M059J (cell line): ENCODE results near the gene GARIN5B. TPM values are rescaled to one million over a fixed set of nuclear protein-coding genes. Genes with fewer than 3 reads are reported as not detected.

Experiments
- DNase-seq: peaks from one replicate; pipeline ENCODE4 v3.0.0-alpha.2; 2012; ENCODE audit warnings: low read depth
- total RNA-seq: library from RNA; depleted of rRNA; stranded (reverse); fragments of >200 nt; shearing (Covaris generic); gene quantifications from 2 replicates; pipeline ENCODE4 v1.2.3, GENCODE V29; 2014

GARIN5B gene
- total RNA-seq, 1 experiment from 2014 or later: not detected

DNA sequence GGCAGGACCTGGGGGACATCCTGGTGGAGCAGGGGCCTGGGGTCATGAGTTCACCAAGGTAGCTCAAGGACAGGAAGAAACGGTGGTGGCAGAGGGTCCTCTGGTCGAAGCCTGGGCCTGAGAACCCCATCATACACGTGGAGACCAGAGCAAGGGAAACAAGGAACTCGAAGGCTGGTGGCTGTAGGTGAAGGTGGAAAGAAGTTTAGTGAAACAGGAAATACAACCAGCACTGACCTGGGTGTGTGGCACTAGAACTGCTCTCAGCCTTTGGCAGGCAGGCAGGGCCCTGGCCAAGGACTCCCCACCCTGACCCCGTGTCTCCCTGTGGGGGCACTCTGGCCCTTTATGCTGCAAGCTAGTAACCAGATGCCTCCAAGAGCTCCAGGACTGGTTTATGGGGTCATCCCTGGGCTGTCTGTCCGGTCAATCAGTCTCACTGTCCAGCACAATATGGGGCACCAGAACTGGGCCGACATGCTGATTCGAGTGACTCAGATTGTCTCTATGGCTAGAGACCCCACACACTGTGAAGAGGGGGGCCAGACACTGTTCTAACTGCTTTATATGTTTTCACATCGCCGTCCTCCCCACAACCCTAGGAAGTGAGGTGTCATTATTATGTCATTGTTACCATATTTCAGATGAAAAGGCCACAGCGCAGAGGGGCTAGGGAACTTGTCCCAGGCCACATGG is 12.3 kb downstream of the GARIN5B start:
- no peak for DNase-seq

DNA sequence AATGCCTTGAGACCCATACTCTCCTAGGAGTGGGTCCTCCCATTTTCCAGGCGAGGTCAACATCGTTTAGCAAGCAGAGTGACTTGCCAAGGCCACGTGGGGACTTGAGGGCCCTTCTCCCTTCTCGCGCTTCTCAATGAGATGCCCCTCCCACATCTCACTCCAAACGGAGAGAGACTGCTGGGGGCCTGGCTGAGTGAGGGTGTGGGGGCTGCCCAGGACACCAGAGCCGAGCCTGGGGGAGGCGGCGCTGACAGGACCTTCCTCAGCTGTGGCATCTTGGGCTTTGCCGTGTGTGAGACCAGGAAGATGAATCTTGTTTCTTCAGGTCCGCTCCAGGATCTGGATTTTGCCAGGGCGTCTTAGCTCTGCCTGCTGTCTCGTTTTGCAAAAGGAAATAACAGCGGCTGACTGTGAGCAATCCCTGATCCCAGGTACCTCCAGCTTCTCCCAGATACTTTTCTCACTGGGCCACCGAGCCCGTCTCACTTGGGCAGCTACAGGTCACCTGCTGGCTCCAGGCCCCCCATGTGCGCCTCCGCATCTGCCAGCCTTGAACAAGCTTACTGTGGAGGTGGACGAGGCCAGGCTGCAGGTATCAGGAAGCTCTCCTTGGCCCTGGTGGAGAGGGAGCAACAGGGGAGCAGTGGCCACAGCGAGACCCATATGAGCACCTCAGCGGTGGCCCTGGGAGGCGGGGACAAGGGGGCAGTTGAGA is 14.6 kb downstream of the GARIN5B start:
- DNase-seq: no peak

DNA sequence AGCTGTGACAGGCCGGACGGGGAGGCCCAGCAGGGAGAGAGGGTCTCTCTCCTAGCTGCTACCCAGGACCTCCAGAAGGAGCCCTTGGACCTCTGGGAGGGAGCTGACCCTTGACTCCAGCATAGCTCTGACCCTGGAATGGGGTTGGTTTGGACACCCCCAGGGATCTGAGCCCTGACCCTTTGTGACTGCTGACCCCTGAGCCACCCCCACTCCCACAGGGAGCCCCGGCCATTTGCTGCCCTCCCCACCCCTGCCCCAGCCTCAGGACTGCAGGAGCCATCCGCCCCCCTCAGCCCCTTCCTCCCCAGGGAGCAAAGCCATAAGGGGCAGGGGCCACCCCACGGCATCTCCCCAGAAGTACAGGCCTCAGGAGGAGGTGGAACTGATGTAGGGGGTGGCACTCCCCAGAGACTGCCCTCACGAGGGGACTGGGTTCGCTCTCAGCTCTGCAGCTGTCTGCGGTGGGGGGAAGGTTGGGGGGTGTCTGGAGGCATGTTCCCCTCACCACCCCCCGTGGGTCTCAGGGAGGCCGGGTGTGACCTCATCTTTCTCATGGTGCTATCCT is 15.5 kb downstream of the GARIN5B start:
- DNase-seq: no peak

DNA sequence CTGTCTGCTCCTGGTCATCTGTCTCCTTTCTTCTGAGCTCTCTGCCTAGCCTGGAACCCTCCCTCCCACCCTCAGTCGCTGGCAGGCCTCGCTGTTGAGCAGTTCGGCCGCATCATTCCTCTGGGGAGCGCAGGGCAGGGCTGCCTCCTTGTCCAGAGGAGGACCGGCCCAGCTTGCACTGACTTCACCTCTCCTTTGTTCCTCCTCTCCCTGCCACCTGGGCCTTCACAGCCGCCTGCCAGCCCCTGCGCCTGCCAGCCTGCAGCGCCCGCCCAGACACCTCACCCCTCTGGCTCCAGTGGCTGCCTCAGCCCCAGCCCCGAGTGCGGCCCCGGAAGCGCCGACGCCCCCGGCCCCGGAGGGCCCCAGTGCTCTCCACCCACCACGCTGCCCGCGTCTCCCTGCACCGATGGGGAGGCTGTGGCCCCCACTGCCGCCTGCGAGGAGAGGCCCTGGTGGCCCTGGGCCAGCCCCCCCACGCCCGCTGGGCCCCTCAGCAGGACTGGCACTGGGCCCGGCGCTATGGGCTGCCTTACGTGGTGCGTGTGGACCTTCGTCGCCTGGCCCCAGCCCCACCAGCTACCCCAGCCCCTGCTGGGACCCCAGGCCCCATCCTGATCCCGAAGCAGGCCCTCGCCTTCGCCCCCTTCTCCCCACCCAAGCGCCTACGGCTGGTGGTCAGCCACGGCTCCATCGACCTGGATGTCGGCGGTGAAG is 16.2 kb downstream of the GARIN5B start:
- DNase-seq: no peak

DNA sequence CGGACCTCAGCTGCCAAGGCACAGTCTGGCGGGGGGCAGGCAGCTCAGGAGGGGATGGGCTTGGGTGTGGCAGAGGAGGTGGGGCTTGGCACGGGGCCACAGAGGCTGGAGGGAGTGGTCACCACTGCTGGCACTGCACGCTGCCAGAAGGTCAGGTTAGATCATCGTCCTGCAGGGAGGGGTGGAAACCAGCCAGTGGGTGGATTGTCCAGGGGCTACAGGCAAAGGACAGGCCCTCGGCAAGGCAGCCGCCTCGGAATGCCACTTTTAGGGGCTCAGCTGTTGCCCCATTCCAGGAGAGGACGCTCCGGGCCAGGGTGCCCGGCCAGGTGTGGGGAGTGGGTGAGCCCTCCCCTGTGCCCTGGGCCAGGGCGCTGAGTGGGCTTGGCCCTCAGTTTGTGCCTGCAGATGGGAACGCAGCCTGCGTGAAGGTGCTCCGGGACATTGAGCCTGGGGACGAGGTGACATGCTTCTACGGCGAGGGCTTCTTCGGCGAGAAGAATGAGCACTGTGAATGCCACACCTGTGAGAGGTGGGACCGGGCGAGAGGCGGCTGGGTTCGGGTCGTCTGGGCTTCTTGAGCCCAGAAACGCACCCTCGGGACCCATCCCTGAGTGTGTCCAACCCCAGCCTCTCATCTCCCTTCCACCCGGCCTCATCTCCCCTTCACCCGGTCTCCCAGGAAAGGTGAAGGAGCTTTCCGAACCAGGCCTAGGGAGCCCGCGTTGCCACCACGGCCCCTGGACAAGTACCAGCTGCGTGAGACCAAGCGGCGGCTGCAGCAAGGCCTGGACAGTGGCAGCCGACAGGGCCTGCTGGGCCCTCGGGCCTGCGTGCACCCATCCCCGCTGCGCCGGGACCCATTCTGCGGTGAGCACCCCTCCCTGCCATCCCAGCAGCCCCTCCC is 17.0 kb downstream of the GARIN5B start:
- no peak for DNase-seq

DNA sequence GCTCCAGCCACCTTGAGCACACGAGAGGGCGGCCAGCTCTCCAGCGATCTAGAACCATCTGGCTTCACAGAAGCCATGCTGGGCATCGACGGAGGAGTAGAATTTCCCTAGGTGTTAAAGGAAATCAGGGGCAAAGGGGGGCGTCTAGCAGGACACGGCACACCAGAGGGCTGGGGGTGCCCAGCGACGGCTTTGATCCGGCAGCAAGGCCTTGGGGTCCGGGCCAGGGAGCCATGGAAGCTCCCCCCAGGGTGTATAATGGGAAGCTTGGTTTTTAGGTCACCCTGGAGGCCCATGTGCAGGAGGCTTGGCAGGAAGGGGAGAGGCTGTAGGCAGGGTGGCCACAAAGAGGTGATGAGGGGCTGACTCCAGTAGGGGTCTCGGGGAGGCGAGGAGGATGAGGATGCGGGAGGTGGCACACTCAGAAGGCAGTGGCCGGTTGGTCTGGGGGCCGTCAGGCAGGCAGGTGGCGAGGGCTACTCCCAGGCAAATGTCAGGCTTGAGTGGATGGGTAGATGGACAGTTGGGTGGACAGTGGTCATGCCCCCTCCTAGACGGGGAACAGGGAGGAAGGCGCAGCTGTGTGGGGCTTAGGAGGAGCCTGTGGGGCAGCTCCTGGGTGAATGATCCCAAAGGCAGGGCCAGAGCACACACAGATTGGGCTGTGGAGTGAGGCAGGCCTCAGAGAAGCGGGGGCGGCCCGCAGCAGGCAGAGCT is 17.8 kb downstream of the GARIN5B start:
- no peak for DNase-seq

DNA sequence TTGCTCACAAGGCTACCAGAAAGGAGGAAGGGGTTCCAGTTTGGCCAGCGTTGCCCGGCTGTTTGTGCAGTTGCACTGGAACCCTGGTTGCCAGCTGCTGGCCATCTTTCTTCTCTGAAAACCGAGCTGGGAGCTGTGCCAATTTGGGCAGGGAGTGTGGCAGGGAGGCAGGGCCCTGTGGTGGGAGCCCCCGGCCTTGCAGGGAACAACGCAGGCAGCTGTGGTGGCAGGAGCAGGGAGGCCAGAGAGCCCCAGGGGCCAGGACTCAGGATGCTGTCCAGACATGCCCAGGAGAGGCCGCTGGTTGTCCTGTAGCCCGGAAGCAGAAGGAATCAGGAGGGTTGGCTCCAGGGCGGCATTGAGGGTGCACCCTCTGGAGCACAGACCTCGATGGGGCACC is 18.6 kb downstream of the GARIN5B start:
- peak; percentile 45 for DNase-seq

DNA sequence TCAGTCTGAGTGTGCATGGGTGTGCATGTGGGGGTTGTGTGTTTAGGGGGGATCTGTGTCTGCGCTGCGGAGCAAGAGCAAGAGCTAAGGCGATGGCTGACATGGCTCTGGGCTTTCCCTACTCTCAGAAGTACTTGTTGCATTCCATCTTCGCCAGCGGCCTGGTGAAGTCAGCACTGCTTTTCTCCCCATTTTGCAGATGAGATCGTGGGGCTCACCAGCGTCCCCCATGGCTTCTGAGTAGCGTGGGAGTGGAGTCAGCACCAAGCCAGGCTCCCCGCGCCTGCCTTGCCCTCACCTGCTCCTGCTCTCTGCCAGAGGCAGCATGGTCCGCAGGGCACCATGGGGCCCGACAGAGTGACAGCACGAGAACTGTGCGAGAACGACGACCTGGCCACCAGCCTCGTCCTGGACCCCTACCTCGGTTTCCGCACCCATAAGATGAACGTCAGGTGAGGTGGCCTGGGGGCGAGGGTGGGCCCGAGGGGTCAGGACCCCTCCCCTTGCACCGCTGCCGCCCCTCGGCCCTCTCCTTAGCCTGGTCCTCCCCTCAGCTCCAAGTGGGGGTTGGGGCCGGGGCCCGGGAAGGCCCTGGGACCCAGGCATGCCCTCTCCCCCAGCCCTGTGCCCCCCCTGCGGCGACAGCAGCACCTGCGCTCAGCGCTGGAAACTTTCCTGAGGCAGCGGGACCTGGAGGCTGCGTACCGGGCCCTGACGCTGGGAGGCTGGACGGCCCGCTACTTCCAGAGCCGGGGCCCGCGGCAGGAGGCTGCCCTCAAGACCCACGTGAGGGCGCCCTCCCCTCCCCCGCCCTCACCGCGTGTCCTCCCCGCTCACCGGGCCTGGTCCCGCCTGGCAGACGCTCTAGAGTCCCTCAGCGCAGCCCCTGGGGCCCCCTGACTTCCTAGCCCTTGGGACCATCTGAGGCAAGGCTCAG is 21.2 kb downstream of the GARIN5B start:
- DNase-seq: no peak

DNA sequence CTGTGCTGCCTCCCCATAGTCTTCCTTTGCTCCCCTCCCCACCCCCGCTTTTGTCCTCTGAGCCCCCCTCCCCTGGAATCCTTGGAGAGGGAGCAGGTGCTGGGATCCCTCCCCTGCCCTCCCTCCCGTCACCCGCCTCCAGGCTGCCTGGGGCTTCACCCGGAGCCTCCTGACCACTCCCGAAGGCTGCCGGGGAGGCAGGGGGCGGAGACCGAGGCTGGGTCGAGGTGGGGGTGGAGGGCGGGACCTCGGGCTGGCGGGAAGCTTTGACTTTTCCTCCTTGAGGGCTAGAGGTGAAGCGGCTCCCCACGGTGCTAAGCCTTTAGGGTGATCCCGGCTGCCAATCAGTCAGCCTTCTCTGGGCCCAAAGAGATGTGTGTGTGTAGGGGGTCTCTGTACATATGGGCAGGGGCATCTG is 21.9 kb downstream of the GARIN5B start:
- peak; percentile 55 for DNase-seq

DNA sequence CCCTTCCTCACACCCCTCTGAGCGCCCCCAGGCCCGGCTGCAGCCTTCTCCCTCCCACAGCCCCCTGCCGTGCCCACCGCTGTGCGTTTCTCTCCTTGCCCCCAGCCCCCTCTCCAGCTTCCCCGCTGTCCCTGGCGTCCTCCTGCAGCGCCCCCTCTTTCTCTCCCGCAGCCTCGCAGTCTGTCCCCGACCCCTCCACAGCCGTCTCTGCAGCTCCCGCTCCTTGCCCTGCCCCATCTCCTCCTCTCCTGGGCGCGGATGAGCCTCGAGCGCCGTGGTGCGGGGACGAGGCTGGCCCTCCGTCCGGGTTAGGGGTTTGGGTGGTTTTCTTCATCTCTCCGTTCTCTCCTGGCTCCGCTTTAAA is 22.3 kb downstream of the GARIN5B start:
- no peak for DNase-seq

DNA sequence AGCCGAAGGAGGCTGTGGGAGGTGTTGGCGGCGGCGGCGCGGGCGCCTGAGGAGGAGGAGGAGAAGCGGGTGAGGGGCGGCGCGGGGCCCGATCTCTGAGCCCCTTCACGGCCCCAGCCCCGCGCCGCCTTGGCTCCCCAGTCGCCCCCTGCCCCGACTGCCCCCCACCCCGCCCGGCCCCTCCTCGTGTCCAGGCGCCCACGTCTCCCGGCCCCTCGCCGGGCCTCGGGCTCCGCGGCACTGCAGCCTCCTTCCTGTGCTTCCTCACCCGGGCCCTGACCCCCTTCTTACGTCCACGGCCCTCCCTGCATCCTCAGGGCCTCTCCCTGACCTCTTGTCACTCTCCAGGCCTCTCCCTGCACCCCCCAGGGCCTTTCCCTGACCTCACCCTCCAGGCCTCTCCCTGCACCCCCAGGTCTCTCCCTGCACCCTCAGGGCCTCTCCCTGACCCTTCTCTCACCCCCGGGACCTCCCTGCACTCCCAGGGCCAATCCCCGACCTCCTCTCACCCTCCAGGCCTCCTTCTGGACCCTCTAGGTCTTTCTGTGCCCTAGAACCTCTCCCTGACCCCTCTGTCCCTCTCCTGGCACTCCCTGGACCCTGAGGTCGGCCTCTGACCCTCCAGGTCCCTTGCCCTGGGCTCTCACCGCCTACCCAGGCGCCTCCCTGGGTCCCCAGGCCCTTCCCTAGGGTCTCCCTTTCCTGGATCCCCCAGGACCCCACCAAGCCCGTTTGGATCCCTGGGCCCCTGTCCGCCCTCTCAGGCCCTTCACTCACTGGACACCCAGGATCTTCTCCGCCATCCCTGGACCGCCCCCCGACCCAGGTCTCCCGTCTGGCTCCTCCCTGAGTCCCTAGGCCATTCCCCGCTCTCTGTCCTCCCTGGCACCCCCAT is 22.9 kb downstream of the GARIN5B start:
- DNase-seq: peak; percentile 25

DNA sequence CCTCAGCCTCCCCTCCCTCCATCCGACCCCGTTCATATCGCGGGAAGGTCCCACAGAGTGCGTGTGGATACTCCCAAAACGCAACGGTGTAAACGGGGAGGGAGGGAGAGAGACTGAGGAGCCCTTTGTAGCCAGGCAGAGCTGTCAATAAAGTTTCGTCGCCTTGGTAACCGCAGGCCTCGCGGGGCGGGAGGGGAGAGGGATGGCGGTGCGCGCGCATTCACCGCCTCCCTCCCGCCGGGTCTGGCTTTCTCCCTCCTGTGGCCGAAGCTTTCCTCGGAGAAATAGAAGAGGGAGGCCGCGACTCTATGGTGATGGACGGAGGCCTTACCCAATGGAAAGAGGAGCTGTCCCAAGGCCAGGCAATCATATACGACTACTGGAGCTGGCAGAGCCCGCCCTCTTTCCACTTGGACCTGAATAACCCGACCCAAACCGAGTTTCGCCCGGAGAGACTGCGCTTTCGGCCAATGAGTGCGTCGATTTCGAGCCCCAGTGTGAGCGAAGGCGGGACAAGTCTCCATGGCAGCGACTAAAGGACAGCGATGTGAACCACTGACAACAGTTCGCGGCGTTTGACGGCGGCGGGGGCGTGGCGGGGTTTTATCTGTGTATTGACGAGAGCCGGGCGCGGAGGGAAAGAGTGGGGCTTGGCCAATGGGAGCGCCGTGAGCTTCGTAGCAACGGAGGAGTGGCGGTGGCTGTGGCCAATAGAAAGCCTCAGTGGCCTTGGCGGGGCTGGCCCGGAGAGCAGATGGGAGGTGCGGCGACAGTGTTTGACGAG is 23.8 kb downstream of the GARIN5B start, which contains the start of gene KMT5C:
KMT5C (plus strand) TSS at position 772 of the 784 bp plus-strand sequence. CDS start 2,061 bp downstream, outside the sequence.
- DNase-seq: peak; percentile 100

DNA sequence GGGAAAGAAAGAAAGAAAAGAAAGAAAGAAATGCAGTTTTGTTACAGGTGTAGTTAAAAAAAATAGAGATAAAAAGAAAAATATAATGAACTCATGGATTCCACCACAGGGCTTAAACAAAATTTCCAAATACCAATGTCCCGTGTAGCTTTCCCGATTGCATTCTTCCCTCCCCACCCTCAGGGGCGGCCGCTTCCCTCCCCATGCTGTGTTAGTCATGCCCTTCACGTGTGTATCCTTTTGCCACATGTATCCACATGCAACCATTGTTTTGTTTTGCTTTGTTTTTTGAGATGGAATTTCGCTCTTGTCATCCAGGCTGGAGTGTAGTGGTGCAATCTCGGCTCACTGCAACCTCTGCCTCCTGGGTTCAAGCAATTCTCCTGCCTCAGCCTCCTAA is 27.0 kb downstream of the GARIN5B start:
- DNase-seq: peak; percentile 56

DNA sequence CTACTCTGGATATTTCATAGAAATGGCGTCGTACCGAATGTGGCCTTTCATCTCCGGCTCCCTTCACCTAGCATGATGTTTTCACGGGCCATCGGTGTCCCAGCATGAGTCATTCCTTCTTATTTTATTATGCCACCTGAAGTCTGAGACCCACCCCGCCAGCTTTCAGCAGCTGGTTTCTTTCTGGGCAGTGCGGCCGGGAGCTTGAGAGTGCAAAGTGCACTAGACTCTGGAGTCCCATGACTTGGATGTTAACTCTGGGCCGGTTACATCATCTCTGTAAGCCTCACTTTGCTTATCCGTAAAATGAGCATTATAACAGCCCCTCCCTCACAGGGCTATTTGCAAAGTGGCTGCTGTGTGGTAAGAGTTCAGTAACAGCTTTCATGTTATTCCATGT is 29.2 kb downstream of the GARIN5B start:
- DNase-seq: no peak

DNA sequence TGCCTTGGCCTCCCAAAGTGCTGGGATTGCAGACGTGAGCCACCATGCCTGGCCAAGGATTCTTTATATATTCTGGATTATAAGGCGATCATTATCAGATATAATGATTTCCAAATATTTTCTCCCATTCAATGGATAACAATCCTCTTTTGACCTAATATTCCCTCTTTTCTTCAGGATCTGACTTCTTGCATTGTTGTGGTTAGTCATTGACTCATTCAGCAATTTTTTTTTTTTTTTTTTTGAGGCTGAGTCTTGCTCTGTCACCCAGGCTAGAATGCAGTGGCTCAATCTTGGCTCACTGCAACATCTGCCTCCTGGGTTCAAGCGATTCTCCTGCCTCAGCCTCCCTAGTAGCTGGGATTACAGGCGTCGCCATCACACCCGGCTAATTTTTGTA is 33.3 kb downstream of the GARIN5B start:
- DNase-seq: peak; percentile 57

DNA sequence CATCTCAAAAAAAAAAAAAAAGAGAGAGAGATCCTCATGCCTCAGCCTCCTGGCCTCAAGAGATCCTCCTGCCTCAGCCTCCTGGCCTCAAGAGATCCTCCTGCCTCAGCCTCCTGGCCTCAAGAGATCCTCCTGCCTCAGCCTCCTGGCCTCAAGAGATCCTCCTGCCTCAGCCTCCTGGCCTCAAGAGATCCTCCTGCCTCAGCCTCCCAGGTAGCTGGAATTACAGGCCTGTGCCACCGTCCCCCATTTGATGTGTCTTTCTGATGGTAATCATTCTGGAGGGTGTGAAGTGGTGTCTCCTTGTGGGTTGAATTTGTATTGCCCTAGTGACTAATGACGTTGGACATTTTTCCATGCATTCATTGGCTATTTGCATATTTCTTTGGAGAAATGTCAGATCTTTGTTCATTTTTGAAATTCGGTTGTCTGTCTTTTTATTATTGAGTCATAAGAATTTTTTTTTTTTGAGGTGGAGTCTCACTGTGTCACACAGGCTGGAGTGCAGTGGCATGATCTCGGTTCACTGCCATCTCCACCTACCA is 34.2 kb downstream of the GARIN5B start:
- peak; percentile 43 for DNase-seq

DNA sequence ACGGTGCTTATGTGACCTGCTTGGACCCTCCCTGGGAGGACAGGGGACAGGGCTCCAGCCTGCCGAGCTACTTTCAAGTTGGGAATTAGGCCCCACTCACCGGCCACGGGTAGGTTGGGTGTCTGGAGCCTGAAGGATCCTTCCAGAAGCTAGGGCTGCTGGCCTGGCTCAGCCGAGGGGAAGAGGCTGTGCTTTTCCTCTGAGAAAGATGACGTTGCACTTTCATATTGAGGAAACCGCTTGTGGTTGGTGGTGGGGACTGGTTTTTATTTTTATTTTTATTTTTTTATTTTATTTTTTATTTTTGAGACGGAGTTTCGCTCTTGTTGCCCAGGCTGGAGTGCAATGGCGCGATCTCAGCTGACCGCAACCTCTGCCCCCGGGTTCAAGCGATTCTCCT is 37.9 kb downstream of the GARIN5B start, which contains the start of gene TMEM150B:
TMEM150B (minus strand) TSS at position 170 of the 400 bp plus-strand sequence. CDS start 4,305 bp downstream, outside the sequence.
- no peak for DNase-seq
